Measurements from ENCODE around the gene TRMO. TPM values are rescaled to one million over a fixed set of nuclear protein-coding genes. Genes with fewer than 3 reads are reported as not detected.

TRMO gene
- total and polyA plus RNA-seq, 9 of the 15 experiments (the other 6 are each of a cell fraction or from before 2014, with no cell fraction given): 5.6 to 22.4 (median 16.2) TPM

DNA sequence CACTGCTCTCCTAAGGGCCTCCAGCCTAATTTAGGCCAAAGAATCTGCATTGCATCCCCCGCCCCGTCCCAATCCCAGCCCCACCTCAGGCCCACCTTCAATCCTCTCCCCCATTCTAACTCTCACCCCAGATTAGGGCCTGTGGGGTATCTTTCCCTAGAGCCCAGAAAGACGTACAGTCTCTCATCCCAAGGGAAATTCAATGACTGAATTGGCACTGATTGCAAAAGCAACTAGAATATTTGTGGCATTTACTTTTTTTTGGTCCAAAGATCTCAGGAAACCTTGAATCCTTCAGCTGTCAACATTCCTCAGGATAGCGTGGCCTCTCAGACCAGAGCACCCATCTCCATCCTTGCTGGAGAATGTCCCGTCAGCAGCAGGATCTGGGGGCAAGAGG lies 30.6 kb downstream of the TRMO start:
- Histone ChIP-seq H3K9me1 (ENCODE audit: control insufficient read depth, insufficient read depth, low read length) (no peaks in the 10 kb centered on the region), H4K20me1 (replicated peaks; ENCODE audit: control insufficient read depth, insufficient read depth, low read length) (no peaks in the 10 kb centered on the region), H2AFZ (ENCODE audit: low read depth, low read length) (no peak overlapping the region), H3K79me2 (ENCODE audit: control insufficient read depth, insufficient read depth, low read length) (no peaks in the 10 kb centered on the region), H3K27me3 (ENCODE audit: control insufficient read depth in 2 of 2, insufficient read depth in 2 of 2, low read length in 2 of 2) (peaks cover 8 to 20% of the 10 kb centered on the region in 2 experiments; a peak in 4 of 5 replicates), H3K9me3 (replicated peaks; ENCODE audit: control insufficient read depth, insufficient read depth, low read depth, low read length) (no peaks in the 10 kb centered on the region; the same call in 1 of the 2 replicates), H3K4me3 (no peak overlapping the region), H3K36me3 (ENCODE audit: control insufficient read depth, insufficient read depth, low read length) (no peaks in the 10 kb centered on the region), H3K27ac (ENCODE audit: extremely low read depth, low read depth, low read length) (no peak overlapping the region), H3K4me1 (replicated peaks in 1 of 2; ENCODE audit: control insufficient read depth in 2 of 2, insufficient read depth in 2 of 2, low read length in 2 of 2) (no peaks in the 10 kb centered on the region), H3K9ac (ENCODE audit: insufficient read depth in 1 of 2, low read depth in 2 of 2, low read length in 2 of 2) (no peak overlapping the region), H3K4me2 (ENCODE audit: insufficient read depth, low read length) (no peak overlapping the region)
- in situ Hi-C loops (cut with MboI) (loop anchor here (10.0 kb wide), 1 partner anchor 167 kb away; no protein-coding TSS in a partner anchor), intact Hi-C loops (cut with micrococcal nuclease) (loop anchor here (10.0 kb wide), 1 partner anchor 427 kb away; no protein-coding TSS in a partner anchor)
- no TSS peak for BruUV-seq (replicated peaks)
- ATAC-seq (no peak), FAIRE-seq (no peak), DNase-seq (ENCODE audit: extremely low read depth in 1 of 4, low spot score in 3 of 4) (no peak)
- ChIA-PET POLR2A (interaction anchor here (1.3 kb wide), 1 partner anchor 15 kb away, joined by 4 read pairs; no protein-coding TSS in a partner anchor), CTCF (ENCODE audit: low intra/inter-chr PET ratio) (no interaction called here)
- TF ChIP-seq ZNF408 (CRISPR knock-in tag; IDR thresholded peaks at IDR 0.05; ENCODE audit: low read depth): no peak
- no peak for TF ChIP-seq ELF4 (CRISPR knock-in tag; IDR thresholded peaks at IDR 0.05)
- TF ChIP-seq ETV6 (IDR thresholded peaks at IDR 0.05; ENCODE audit: borderline replicate concordance in 1 of 2, low read depth in 2 of 2, low read length in 1 of 2): no peak
- no peak for TF ChIP-seq ETV6 (CRISPR knock-in tag; IDR thresholded peaks at IDR 0.05; ENCODE audit: borderline replicate concordance)
- TF ChIP-seq HCFC1 (IDR thresholded peaks at IDR 0.05; ENCODE audit: low read depth, low read length): no peak
- no peak for TF ChIP-seq BCL6 (CRISPR knock-in tag; IDR thresholded peaks at IDR 0.05)
- TF ChIP-seq, protein P1, sequence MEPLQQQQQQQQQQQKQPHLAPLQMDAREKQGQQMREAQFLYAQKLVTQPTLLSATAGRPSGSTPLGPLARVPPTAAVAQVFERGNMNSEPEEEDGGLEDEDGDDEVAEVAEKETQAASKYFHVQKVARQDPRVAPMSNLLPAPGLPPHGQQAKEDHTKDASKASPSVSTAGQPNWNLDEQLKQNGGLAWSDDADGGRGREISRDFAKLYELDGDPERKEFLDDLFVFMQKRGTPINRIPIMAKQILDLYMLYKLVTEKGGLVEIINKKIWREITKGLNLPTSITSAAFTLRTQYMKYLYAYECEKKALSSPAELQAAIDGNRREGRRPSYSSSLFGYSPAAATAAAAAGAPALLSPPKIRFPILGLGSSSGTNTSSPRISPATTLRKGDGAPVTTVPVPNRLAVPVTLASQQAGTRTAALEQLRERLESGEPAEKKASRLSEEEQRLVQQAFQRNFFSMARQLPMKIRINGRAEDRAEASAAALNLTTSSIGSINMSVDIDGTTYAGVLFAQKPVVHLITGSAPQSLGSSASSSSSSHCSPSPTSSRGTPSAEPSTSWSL (CRISPR knock-in tag; IDR thresholded peaks at IDR 0.05; ENCODE audit: borderline replicate concordance): no peak
- 7% methylated on average over 5 of the region's 5 CpGs for WGBS (ENCODE audit: insufficient coverage, low coverage, missing lambda C conversion rate)
